KMS-11 (cell line): ENCODE measurements around the gene NUDT16.
A peak's percentile ranks its signal among the peaks of the same experiment; 100 is the strongest.
"Not testable (repeated sequence)": the region's sequence is repeated elsewhere in the genome, so short reads cannot be mapped to it uniquely, and the experiment has no call there.

Source experiments
- H2AFZ ChIP-seq: fragments of 200-600 bp; sonication (generic); 2 replicates; pipeline ENCODE4 v1.6.1; 2016; ENCODE audit warnings: antibody characterized with exemption, mixed run types, low read depth
- H3K27ac ChIP-seq: fragments of 200-600 bp; sonication (generic); 2 replicates; pipeline ENCODE4 v1.6.1; 2016; ENCODE audit warnings: mild to moderate bottlenecking, mixed run types
- H3K27me3 ChIP-seq: fragments of 200-600 bp; sonication (generic); 2 replicates; pipeline ENCODE4 v1.6.1; 2017; ENCODE audit warnings: mild to moderate bottlenecking, low read depth, mixed run types, moderate library complexity; ENCODE audit not compliant: insufficient read depth
- H3K36me3 ChIP-seq: fragments of 200-600 bp; sonication (generic); 2 replicates; pipeline ENCODE4 v1.6.1; 2017; ENCODE audit warnings: mild to moderate bottlenecking, mixed run types; ENCODE audit not compliant: insufficient read depth
- H3K4me1 ChIP-seq: fragments of 200-600 bp; sonication (generic); 2 replicates; pipeline ENCODE4 v1.6.1; 2016; ENCODE audit warnings: mild to moderate bottlenecking, low read depth, mixed run types; ENCODE audit not compliant: poor library complexity, severe bottlenecking
- H3K4me2 ChIP-seq: fragments of 200-600 bp; sonication (generic); 2 replicates; pipeline ENCODE4 v1.7.0; 2016; ENCODE audit warnings: mild to moderate bottlenecking, mixed run types
- H3K4me3 ChIP-seq: fragments of 200-600 bp; sonication (generic); IDR thresholded peaks from 2 replicates; pipeline ENCODE4 v1.6.1; 2017; ENCODE audit warnings: low read depth, low read length, mixed read lengths; ENCODE audit not compliant: insufficient read depth
- H3K79me2 ChIP-seq: fragments of 200-600 bp; sonication (generic); 2 replicates; pipeline ENCODE4 v1.6.1; 2016; ENCODE audit warnings: low read depth, mixed run types; ENCODE audit not compliant: insufficient read depth
- H3K9ac ChIP-seq: fragments of 200-600 bp; sonication (generic); 2 replicates; pipeline ENCODE4 v1.6.1; 2016; ENCODE audit warnings: mild to moderate bottlenecking, mixed run types
- H4K20me1 ChIP-seq: fragments of 200-600 bp; sonication (generic); 2 replicates; pipeline ENCODE4 v1.6.1; 2016; ENCODE audit warnings: mild to moderate bottlenecking, mixed run types; ENCODE audit not compliant: insufficient read depth
- TF ChIP-seq, protein P1 (sequence below): fragments of 200-600 bp; sonication (generic); conservative IDR thresholded peaks from 2 replicates; pipeline ENCODE4 v1.6.1; 2017; ENCODE audit warnings: low read depth, mild to moderate bottlenecking, antibody characterized with exemption, low read length, moderate library complexity, mixed read lengths

NUDT16 gene

DNA sequence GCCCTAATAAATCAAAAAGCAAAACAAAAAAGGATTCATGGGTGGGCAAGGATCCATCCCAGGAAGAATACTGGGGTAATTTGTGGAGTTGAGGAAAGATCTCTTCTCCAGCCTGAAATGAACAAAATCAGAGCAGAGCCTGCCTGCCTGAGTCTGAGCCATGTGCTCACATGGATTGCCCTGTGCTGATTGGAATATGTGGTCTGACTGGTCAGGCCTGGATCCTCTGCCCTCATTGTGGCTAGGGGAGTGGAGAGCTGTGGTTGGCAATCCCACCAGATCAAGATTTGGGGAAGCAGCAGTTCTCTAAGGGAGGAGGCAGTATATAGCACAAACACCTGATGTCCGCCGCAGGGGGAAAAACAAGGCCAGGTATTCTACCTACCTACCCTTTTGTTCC lies 6.8 kb upstream of the NUDT16 start:
- H3K79me2 ChIP-seq = no peaks in the 10 kb centered on the region
- no peak overlapping the region for H3K27ac ChIP-seq
- H2AFZ ChIP-seq = no peak overlapping the region
- H3K36me3 ChIP-seq = no peaks in the 10 kb centered on the region
- H3K4me1 ChIP-seq = no peaks in the 10 kb centered on the region
- H3K4me3 ChIP-seq = no peak overlapping the region
- H3K4me2 ChIP-seq = no peak overlapping the region
- no peaks in the 10 kb centered on the region for H4K20me1 ChIP-seq
- no peaks in the 10 kb centered on the region for H3K27me3 ChIP-seq
- TF ChIP-seq, protein P1, sequence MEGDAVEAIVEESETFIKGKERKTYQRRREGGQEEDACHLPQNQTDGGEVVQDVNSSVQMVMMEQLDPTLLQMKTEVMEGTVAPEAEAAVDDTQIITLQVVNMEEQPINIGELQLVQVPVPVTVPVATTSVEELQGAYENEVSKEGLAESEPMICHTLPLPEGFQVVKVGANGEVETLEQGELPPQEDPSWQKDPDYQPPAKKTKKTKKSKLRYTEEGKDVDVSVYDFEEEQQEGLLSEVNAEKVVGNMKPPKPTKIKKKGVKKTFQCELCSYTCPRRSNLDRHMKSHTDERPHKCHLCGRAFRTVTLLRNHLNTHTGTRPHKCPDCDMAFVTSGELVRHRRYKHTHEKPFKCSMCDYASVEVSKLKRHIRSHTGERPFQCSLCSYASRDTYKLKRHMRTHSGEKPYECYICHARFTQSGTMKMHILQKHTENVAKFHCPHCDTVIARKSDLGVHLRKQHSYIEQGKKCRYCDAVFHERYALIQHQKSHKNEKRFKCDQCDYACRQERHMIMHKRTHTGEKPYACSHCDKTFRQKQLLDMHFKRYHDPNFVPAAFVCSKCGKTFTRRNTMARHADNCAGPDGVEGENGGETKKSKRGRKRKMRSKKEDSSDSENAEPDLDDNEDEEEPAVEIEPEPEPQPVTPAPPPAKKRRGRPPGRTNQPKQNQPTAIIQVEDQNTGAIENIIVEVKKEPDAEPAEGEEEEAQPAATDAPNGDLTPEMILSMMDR = no peak
- no peak overlapping the region for H3K9ac ChIP-seq

DNA sequence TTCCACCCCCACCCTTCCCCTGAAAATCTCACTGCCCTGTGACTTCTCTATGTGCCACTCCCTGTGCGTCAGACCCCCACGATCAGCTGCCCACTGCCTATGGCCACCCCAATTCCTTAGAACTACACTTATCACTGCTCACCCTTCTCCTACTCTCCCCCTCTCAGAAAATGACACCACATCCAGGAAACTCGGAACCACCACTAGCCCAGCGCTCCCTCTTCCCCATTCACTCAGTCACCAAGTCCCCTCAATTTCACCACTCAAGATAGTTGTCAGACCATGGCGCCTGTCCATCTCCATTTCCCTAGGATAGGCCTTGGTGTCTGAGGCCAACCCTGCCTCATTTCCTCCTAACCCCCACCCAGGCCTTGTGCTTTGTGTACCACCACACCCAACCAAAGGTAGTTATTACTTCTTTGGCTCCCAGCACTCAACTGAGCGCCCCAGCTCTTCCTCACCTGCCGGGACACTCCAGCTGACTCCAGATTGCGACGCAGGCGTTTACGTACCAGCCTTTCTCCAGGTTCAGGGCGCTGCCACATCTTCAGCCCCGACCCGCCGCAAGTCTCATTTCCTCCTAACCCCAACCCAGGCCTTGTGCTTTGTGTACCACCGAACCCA lies 641 bp upstream of the NUDT16 start:
- H4K20me1 ChIP-seq, H3K27ac ChIP-seq, H3K36me3 ChIP-seq, H3K79me2 ChIP-seq, H3K4me3 ChIP-seq, H3K27me3 ChIP-seq: not testable (repeated sequence)
- H3K9ac ChIP-seq = peak overlapping the region; percentile 48; the same call in 1 of the 2 replicates
- peak overlapping the region; percentile 65 for H3K4me2 ChIP-seq
- H3K4me1 ChIP-seq = peaks cover 11% of the 10 kb centered on the region
- H2AFZ ChIP-seq = peak overlapping the region; percentile 72

DNA sequence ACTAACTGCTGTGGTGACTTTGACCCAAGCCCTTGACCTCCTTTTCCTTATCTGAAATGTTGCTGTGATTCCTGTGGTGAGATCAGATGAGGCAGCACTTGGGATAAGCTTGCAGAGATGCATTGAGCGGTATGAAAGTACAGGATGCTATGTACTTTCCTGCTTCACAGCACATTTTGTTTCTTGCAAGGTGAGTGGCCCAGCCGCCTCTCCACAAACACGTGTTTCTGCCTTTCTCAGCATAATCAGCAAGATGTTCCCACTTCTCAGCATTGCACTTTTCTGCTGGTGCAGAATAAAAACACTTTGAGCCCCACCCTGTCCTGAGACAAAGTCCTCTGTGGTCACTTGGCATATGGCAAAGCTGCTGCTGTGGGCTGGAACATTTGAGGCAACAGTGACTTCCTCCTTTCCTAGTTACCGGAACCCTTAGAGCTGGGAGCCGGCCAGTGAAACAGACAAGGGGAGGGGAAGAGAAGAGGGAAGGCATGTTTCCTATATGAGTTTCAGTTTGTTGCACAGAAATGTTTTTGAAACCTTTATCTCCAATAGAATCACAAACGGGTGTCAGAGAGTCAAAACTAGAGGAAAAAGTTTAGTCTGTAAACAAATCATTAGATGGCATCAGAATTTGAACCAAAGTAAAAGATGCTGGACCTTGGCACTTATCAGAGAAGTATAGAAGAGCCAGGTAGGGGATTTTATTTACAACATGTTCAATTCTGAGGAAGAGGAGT lies 5.0 kb downstream of the NUDT16 start:
- no peak overlapping the region for H2AFZ ChIP-seq
- peak overlapping the region; percentile 22; the same call in 1 of the 2 replicates for H3K27ac ChIP-seq
- no peak overlapping the region for H3K4me3 ChIP-seq
- H3K4me2 ChIP-seq = peak overlapping the region; percentile 27
- no peaks in the 10 kb centered on the region for H3K27me3 ChIP-seq
- H4K20me1 ChIP-seq = no peaks in the 10 kb centered on the region
- H3K79me2 ChIP-seq = no peaks in the 10 kb centered on the region
- H3K9ac ChIP-seq = no peak overlapping the region
- TF ChIP-seq, protein P1 = no peak
- no peaks in the 10 kb centered on the region for H3K36me3 ChIP-seq
- peaks cover 22% of the 10 kb centered on the region for H3K4me1 ChIP-seq

DNA sequence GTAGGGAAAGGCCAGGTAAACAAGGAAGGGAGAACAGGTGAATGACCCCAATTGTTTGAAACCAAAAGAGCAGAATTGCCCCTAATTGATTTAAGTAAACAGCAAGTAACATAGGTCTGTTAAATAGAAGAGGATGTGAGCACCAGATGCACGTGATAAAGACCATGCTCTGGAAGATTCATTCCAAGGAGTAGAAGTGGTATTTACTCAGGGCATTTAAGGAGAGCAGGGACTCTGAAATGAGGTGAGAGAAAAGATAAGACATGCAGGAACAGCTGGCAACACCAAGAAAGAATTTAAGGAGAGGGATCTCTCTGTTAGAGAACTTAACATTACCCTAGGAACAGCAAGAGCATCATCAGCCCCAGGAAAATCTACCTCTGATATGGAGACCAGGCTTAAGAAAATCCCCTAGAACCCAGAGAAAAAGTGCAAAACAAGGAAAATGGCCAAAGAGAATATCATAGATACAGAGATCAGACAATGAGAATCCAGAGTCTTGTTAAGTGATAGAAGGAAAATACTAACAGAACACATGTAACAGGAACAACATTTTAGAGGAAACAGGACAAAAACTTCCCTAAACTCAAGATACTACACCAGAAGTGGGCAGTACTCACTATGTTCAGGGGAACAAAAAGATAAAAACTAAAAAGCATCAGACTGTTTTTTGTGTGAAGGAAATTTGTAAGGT lies 6.4 kb downstream of the NUDT16 start:
- Histone ChIP-seq H4K20me1 (no peaks in the 10 kb centered on the region), H3K27ac (no peak overlapping the region), H3K4me1 (peaks cover 14% of the 10 kb centered on the region), H3K4me2 (no peak overlapping the region), H3K27me3 (no peaks in the 10 kb centered on the region), H3K4me3 (no peak overlapping the region), H2AFZ (no peak overlapping the region), H3K79me2 (no peaks in the 10 kb centered on the region), H3K9ac (no peak overlapping the region), H3K36me3 (no peaks in the 10 kb centered on the region)
- TF ChIP-seq, protein P1 = no peak
